RWPE1 (cell line): Measurements from ENCODE around the gene SPNS2.

Experiments used
- CTCF ChIA-PET: fragments of 350-600 bp; sonication (Branson Sonifier 250); formaldehyde crosslinking; extraction: SDS; loops from one replicate; lab custom pipeline; 2021; lab: Yijun Ruan, JAX
- POLR2A ChIA-PET: fragments of 400-600 bp; formaldehyde crosslinking; extraction: SDS; loops from one replicate; lab custom pipeline; 2020; ENCODE audit warnings: antibody characterized with exemption; ENCODE audit not compliant: low non-redundant PET; lab: Yijun Ruan, JAX
- DNase-seq: peaks from one replicate; pipeline ENCODE4 v3.0.0; 2012; ENCODE audit warnings: low spot score
- H3K27ac ChIP-seq: fragments of 450-650 bp; 2 replicates; pipeline ENCODE4 v1.5.1; 2017
- CTCF ChIP-seq: fragments of 450-650 bp; conservative IDR thresholded peaks from 2 replicates; pipeline ENCODE4 v1.5.1; 2017; ENCODE audit warnings: low read depth, mild to moderate bottlenecking

Gene SPNS2

GRCh38 chr17:4525691-4526397 is 27.2 kb downstream of the SPNS2 start:
- no peak for DNase-seq
- POLR2A ChIA-PET = no interaction called here
- no peak for TF ChIP-seq CTCF
- no peak overlapping the region for H3K27ac ChIP-seq
- CTCF ChIA-PET = no interaction called here

GRCh38 chr17:4527134-4527533 is 28.5 kb downstream of the SPNS2 start:
- TF ChIP-seq CTCF = no peak
- no peak overlapping the region for H3K27ac ChIP-seq
- ChIA-PET POLR2A (no interaction called here), CTCF (interaction anchor here (0.6 to 1.0 kb wide), 3 partner anchors 19 to 111 kb away, joined by 3 to 4 read pairs (median 4); no protein-coding TSS in a partner anchor)
- no peak for DNase-seq

GRCh38 chr17:4527566-4528125 is 29.0 kb downstream of the SPNS2 start:
- POLR2A ChIA-PET = no interaction called here
- no peak for DNase-seq
- H3K27ac ChIP-seq = no peak overlapping the region
- CTCF ChIA-PET = interaction anchor here (0.6 to 1.0 kb wide), 2 partner anchors 18 to 108 kb away, joined by 3 to 4 read pairs; no protein-coding TSS in a partner anchor
- TF ChIP-seq CTCF = no peak

- no peak for DNase-seq
- ChIA-PET CTCF (interaction anchor here (0.6 kb wide), 1 partner anchor 23 kb away, joined by 3 read pairs; no protein-coding TSS in a partner anchor), POLR2A (no interaction called here)
- no peak for TF ChIP-seq CTCF
- H3K27ac ChIP-seq = no peak overlapping the region
Measured at GRCh38 chr17:4529533-4530152, 31.0 kb downstream of the SPNS2 start.

GRCh38 chr17:4530799-4531730 is 32.4 kb downstream of the SPNS2 start:
- CTCF ChIA-PET = no interaction called here
- POLR2A ChIA-PET = no interaction called here
- no peak for TF ChIP-seq CTCF
- DNase-seq = no peak
- no peak overlapping the region for H3K27ac ChIP-seq
